ENCODE results near the gene HAUS3.
"Not testable (repeated sequence)": the region's sequence is repeated elsewhere in the genome, so short reads cannot be mapped to it uniquely, and the experiment has no call there.

The HAUS3 gene

DNA sequence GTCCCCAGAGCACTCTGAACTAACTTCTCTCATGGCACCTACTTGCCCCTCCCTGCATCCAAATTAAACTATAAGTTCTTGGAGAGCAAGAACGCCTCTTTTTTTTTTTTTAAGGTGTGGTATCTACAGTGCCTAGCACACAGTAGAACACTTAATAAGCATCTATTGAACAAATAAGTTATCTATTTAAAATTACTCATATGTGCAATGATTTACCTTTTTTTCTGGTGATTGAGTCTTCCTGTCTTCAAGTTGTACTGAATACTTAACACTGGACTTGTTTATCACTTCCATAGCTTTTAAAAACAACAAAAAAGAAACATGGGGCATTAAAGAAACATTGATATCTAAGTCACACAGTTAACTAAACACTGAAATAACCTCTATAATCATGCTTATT is 29.1 kb downstream of the HAUS3 start:
- no peak for ATAC-seq

DNA sequence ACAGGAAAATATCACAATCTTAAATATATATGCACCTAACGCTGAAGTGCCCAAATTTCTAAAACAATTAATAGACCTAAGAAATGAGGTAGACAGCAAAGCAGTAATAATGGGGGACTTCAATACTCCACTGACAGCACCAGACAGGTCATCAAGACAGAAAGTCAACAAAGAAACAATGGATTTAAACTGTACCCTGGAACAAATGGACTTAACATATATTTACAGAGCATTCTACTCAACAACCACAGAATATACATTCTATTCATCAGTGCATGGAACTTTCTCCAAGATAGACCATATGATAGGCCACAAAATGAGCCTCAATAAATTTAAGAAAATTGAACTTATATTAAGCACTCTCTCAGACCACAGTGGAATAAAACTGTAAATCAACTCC is 39.1 kb downstream of the HAUS3 start:
- ATAC-seq = not testable (repeated sequence)

- ATAC-seq = no peak
Measured at GRCh38 chr4:2194496-2194895, 47.4 kb downstream of the HAUS3 start.

DNA sequence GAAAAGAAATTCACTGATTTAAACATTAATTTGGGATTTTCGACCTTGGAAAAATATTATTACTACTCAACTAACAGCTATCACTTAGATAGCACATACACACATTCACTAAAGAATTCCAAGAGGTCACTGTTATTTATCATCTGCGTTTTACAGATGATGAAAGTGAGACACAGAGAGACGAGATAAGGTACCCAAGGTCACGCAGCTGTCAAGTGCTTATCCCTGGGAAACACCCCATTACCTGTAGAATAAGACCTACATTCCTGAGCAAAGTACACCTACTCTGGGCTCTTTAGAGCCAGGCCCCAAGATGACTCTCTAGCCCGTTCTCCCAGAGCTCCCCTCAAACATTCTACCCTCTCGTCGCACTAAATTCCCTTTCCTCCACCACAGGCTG is 48.6 kb downstream of the HAUS3 start:
- no peak for ATAC-seq

DNA sequence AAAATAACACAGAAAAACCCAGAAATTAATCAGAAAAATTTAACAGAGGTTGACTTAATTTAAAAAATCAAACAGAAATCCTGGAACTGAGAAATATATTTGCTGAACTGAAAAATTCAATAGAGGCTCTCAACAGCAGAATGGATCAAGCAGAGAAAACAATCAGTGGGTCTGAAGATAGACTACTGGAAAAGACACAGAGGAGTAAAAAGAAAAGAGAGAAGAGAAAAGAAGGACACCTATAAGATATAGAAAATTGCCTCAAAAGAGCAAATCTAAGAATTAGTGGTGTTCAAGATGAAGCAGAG is 55.1 kb downstream of the HAUS3 start:
- no peak for ATAC-seq

DNA sequence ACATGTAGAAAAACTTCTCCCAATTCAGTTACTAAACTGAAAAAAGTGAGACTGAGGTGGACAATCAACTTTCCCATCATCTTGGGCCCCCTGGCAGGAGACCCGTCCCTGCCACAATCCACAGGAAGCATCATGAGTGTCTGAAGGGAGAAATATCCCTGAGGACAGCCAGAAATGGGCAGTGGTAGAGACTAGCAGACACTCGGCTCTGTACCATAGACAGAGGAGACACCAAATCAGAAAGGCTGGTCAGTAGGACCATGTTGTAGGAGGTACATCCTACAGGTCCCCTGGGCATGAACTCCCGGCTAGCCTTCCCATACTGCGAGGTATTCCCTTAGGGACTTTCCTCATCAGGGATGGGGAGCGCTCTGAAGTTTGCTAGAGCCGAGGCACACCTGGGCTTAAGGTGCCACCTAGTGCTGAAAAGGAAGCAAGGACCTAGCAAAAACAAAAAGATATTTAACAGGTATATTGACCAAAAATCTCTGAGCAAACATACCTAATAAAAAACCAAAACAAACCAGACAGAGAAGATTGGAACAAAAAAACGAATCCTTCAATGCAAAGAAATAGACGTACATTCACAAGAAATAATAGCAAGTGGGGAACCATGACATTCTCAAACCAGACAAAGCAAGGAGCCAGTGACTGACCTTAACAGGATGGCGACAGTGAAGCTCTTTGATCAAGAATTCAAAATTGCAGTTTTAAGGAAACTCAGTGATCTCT is 55.6 kb downstream of the HAUS3 start:
- ATAC-seq = no peak

GRCh38 chr4:2183394-2183793 is 58.5 kb downstream of the HAUS3 start:
- no peak for ATAC-seq

DNA sequence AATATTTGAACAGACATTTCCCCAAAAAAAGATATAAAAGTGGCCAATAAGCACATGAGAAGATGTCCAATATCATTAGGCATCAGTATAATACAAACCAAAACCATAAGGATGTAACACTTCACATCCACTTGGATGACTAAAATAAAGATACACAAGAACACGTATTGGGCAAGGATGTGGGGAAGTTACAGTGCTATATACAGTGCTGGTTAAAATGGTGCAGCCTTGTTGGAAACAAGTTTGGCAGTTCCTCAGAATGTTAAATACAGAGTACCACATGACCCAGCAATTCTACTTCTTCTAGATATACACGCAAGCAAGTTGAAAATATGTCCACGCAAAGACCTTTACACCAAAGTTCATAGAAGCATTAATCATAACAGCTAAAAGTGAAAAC is 58.9 kb downstream of the HAUS3 start:
- no peak for ATAC-seq

DNA sequence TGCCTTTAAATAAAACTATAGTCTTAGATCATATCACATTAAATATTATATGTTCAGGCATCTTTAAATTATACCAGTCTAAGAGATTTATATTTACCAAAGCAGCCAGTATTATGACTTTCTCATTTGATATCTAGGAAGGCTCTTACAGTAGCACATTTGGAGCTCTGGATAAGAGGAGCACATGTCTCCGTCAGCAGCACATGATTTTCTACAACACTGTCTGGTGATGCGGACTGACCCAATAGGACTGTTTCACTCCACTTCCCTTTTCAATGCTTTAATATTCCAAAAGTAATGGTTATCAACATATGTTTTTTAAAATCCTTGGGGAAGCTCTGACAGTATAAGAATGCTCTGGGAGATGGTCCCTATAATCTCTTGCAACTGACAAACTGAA is 61.5 kb downstream of the HAUS3 start:
- ATAC-seq = no peak

GRCh38 chr4:2179717-2180116 is 62.2 kb downstream of the HAUS3 start:
- no peak for ATAC-seq

GRCh38 chr4:2178986-2179385 is 62.9 kb downstream of the HAUS3 start:
- no peak for ATAC-seq
